Naive thymus-derived CD8-positive, alpha-beta T cell (primary cell): Measurements from ENCODE around the gene KHDC4. TPM values are rescaled to one million over a fixed set of nuclear protein-coding genes. Genes with fewer than 3 reads are reported as not detected.

Experiments
- ATAC-seq, 2 donors: fragments of 150-1000 bp; cut with Tn5 transposase in 1 of 2; sonication (Bioruptor Pico), chemical (Tn5 transposase) in 1 of 2; 1 replicate in 1 of 2; 2 replicates in 1 of 2; pipeline ENCODE4 v1.10.0; 2021; ENCODE audit warnings: mild to moderate bottlenecking in 2 of 2, moderate library complexity in 2 of 2
- POLR2A ChIA-PET: fragments of 350-600 bp; sonication (Branson Sonifier 250); formaldehyde crosslinking; loops from one replicate; lab custom pipeline; 2021; ENCODE audit warnings: antibody characterized with exemption; lab: Charles Lee
- DNase-seq, 10 donors: peaks; one replicate each; pipeline versions ENCODE4 v3.0.0 to v3.0.0-alpha.2; 2020 to 2022
- H3K27ac Mint-ChIP-seq, 10 donors: one replicate each; pipeline ENCODE4 v1.8.0; 2020 to 2022; ENCODE audit warnings: mild to moderate bottlenecking in 10 of 10, mixed read lengths in 10 of 10, moderate library complexity in 4 of 10, inconsistent platforms in 1 of 10
- H3K27me3 Mint-ChIP-seq, 5 donors: one replicate each; pipeline ENCODE4 v1.8.0; 2021 to 2022; ENCODE audit warnings: mixed read lengths in 5 of 5
- H3K36me3 Mint-ChIP-seq, 3 donors: one replicate each; pipeline ENCODE4 v1.8.0; 2020 to 2022; ENCODE audit warnings: mixed read lengths in 3 of 3, mild to moderate bottlenecking in 2 of 3, inconsistent platforms in 1 of 3
- H3K4me1 Mint-ChIP-seq, 4 donors: one replicate each; pipeline ENCODE4 v1.8.0; 2021 to 2022; ENCODE audit warnings: mixed read lengths in 4 of 4
- H3K4me3 Mint-ChIP-seq, 10 donors: one replicate each; pipeline ENCODE4 v1.8.0; 2020 to 2022; ENCODE audit warnings: mild to moderate bottlenecking in 10 of 10, mixed read lengths in 10 of 10, moderate library complexity in 6 of 10, inconsistent platforms in 1 of 10
- H3K9me3 Mint-ChIP-seq, 9 donors: one replicate each; pipeline ENCODE4 v1.8.0; 2020 to 2022; ENCODE audit warnings: mixed read lengths in 9 of 9, mild to moderate bottlenecking in 3 of 9, inconsistent platforms in 1 of 9, moderate library complexity in 1 of 9
- polyA plus RNA-seq, 3 donors: library from polyadenylated mRNA; unstranded; fragments of 300-500 nt; fragmentation: Illumina TruSeq; gene quantifications; one replicate each; pipeline ENCODE4 v1.2.3, GENCODE V29; 2021
- total RNA-seq, 8 experiments: library from RNA in 2 of 8; stranded (reverse) in 2 of 8; gene quantifications; one replicate each; pipeline ENCODE4 v1.2.3 and lab custom pipeline; 2021 to 2026

Gene KHDC4
- total and polyA plus RNA-seq, 5 experiments from 2014 or later, result 5.0 to 110 (median 7.2) TPM

GRCh38 chr1:155976913-155977689, 42.9 kb upstream of the KHDC4 start:
- H3K4me3 Mint-ChIP-seq, result peak overlapping the region; percentile 89 to 100 (median 96)
- no peaks in the 10 kb centered on the region for H3K27me3 Mint-ChIP-seq
- peaks cover 63 to 78% (median 71%) of the 10 kb centered on the region in 4 donors for H3K4me1 Mint-ChIP-seq
- POLR2A ChIA-PET, result interaction anchor here (0.5 to 31.8 kb wide), 16 partner anchors 1 to 734 kb away, joined by 3 to 612 read pairs (median 4); partner anchors contain the start of genes ARHGEF2, CLK2, KHDC4 and LAMTOR2
- peaks cover 0 to 17% (median 5%) of the 10 kb centered on the region in 3 donors for H3K36me3 Mint-ChIP-seq
- peak; percentile 5 to 7 for ATAC-seq
- peak in 1 of 10 donors; percentile 24 for DNase-seq
- peak overlapping the region; percentile 85 to 97 (median 94) for H3K27ac Mint-ChIP-seq
- no peaks in the 10 kb centered on the region for H3K9me3 Mint-ChIP-seq

GRCh38 chr1:155976062-155976912, 42.1 kb upstream of the KHDC4 start:
- peaks cover 63 to 78% (median 69%) of the 10 kb centered on the region in 4 donors for H3K4me1 Mint-ChIP-seq
- H3K4me3 Mint-ChIP-seq, result peak overlapping the region; percentile 89 to 100 (median 96)
- peaks cover 0 to 19% (median 5%) of the 10 kb centered on the region in 3 donors for H3K36me3 Mint-ChIP-seq
- POLR2A ChIA-PET, result interaction anchor here (0.6 to 31.8 kb wide), 11 partner anchors 1 to 703 kb away, joined by 3 to 612 read pairs (median 4); partner anchors contain the start of genes ARHGEF2, CLK2, KHDC4 and LAMTOR2
- ATAC-seq (peak; percentile 42 to 48), DNase-seq (peak; percentile 65 to 92 (median 78))
- H3K27ac Mint-ChIP-seq, result peak overlapping the region; percentile 85 to 97 (median 94)
- H3K9me3 Mint-ChIP-seq, result no peaks in the 10 kb centered on the region
- H3K27me3 Mint-ChIP-seq, result no peaks in the 10 kb centered on the region

GRCh38 chr1:155975375-155976061, 41.3 kb upstream of the KHDC4 start:
- Mint-ChIP-seq H3K9me3 (no peaks in the 10 kb centered on the region), H3K4me1 (peaks cover 64 to 78% (median 69%) of the 10 kb centered on the region in 4 donors), H3K27ac (peak overlapping the region; percentile 85 to 97 (median 94)), H3K36me3 (peaks cover 0 to 26% (median 5%) of the 10 kb centered on the region in 3 donors), H3K4me3 (peak overlapping the region; percentile 89 to 100 (median 96)), H3K27me3 (no peaks in the 10 kb centered on the region)
- ATAC-seq, result peak in 1 of 2 donors; percentile 1
- POLR2A ChIA-PET, result interaction anchor here (1.0 to 31.8 kb wide), 6 partner anchors 2 to 702 kb away, joined by 3 to 612 read pairs (median 78); partner anchors contain the start of genes ARHGEF2, CLK2, KHDC4 and RXFP4
- peak in 1 of 10 donors; percentile 28 for DNase-seq

GRCh38 chr1:155974208-155975115, 40.2 kb upstream of the KHDC4 start:
- DNase-seq (no peak), ATAC-seq (no peak)
- H3K9me3 Mint-ChIP-seq, result no peaks in the 10 kb centered on the region
- POLR2A ChIA-PET, result interaction anchor here (0.9 to 31.8 kb wide), 5 partner anchors 3 to 41 kb away, joined by 4 to 612 read pairs (median 83); partner anchors contain the start of genes ARHGEF2, KHDC4 and RXFP4
- no peaks in the 10 kb centered on the region for H3K27me3 Mint-ChIP-seq
- peaks cover 67 to 78% (median 69%) of the 10 kb centered on the region in 4 donors for H3K4me1 Mint-ChIP-seq
- peaks cover 0 to 36% (median 5%) of the 10 kb centered on the region in 3 donors for H3K36me3 Mint-ChIP-seq
- peak overlapping the region; percentile 89 to 100 (median 96) for H3K4me3 Mint-ChIP-seq
- peak overlapping the region; percentile 85 to 97 (median 95) for H3K27ac Mint-ChIP-seq

- Mint-ChIP-seq H3K4me1 (peaks cover 68 to 78% (median 72%) of the 10 kb centered on the region in 4 donors), H3K27me3 (no peaks in the 10 kb centered on the region), H3K9me3 (no peaks in the 10 kb centered on the region), H3K4me3 (peak overlapping the region in 9 of 10 donors; percentile 42 to 100 (median 96)), H3K36me3 (peaks cover 0 to 44% (median 5%) of the 10 kb centered on the region in 3 donors), H3K27ac (peak overlapping the region; percentile 90 to 97 (median 94))
- POLR2A ChIA-PET, result interaction anchor here (0.9 to 31.8 kb wide), 5 partner anchors 4 to 40 kb away, joined by 4 to 612 read pairs (median 83); partner anchors contain the start of genes ARHGEF2, KHDC4 and RXFP4
- no peak for ATAC-seq
- DNase-seq, result no peak
Measured at GRCh38 chr1:155973723-155974122, 39.5 kb upstream of the KHDC4 start.

GRCh38 chr1:155971910-155972809, 37.9 kb upstream of the KHDC4 start:
- POLR2A ChIA-PET, result interaction anchor here (1.1 to 31.8 kb wide), 3 partner anchors 6 to 26 kb away, joined by 3 to 612 read pairs (median 612); partner anchors contain the start of gene ARHGEF2
- H3K9me3 Mint-ChIP-seq, result no peaks in the 10 kb centered on the region
- peaks cover under 1 to 55% (median 2%) of the 10 kb centered on the region in 3 donors for H3K36me3 Mint-ChIP-seq
- H3K27ac Mint-ChIP-seq, result peak overlapping the region; percentile 88 to 97 (median 93)
- no peaks in the 10 kb centered on the region for H3K27me3 Mint-ChIP-seq
- no peak for DNase-seq
- ATAC-seq, result no peak
- H3K4me3 Mint-ChIP-seq, result peak overlapping the region; percentile 59 to 94 (median 82)
- peaks cover 77 to 94% (median 88%) of the 10 kb centered on the region in 4 donors for H3K4me1 Mint-ChIP-seq

GRCh38 chr1:155970531-155971167, 36.4 kb upstream of the KHDC4 start:
- POLR2A ChIA-PET, result interaction anchor here (1.1 to 31.8 kb wide), 4 partner anchors 7 to 30 kb away, joined by 3 to 612 read pairs (median 309); partner anchors contain the start of gene ARHGEF2
- peak in 1 of 2 donors; percentile 34 for ATAC-seq
- peak overlapping the region; percentile 88 to 97 (median 94) for H3K27ac Mint-ChIP-seq
- peaks cover 0 to 69% (median 2%) of the 10 kb centered on the region in 3 donors for H3K36me3 Mint-ChIP-seq
- no peaks in the 10 kb centered on the region for H3K27me3 Mint-ChIP-seq
- DNase-seq, result peak in 2 of 10 donors; percentile 45 to 64
- H3K4me1 Mint-ChIP-seq, result peaks cover 77 to 99% (median 96%) of the 10 kb centered on the region in 4 donors
- H3K4me3 Mint-ChIP-seq, result peak overlapping the region; percentile 37 to 89 (median 76)
- no peaks in the 10 kb centered on the region for H3K9me3 Mint-ChIP-seq

GRCh38 chr1:155969377-155969791, 35.2 kb upstream of the KHDC4 start:
- Mint-ChIP-seq H3K27ac (peak overlapping the region; percentile 89 to 97 (median 94)), H3K4me3 (peak overlapping the region; percentile 52 to 89 (median 77)), H3K4me1 (peaks cover 67 to 90% (median 87%) of the 10 kb centered on the region in 4 donors), H3K27me3 (no peaks in the 10 kb centered on the region), H3K36me3 (peaks cover 0 to 81% (median 2%) of the 10 kb centered on the region in 3 donors), H3K9me3 (no peaks in the 10 kb centered on the region)
- ATAC-seq, result peak; percentile 25 to 50
- POLR2A ChIA-PET, result interaction anchor here (1.6 to 31.8 kb wide), 4 partner anchors 7 to 35 kb away, joined by 6 to 612 read pairs (median 314); partner anchors contain the start of genes ARHGEF2 and KHDC4
- peak in 2 of 10 donors; percentile 14 to 59 for DNase-seq

GRCh38 chr1:155968670-155969069, 34.5 kb upstream of the KHDC4 start:
- Mint-ChIP-seq H3K27ac (peak overlapping the region; percentile 89 to 97 (median 93)), H3K9me3 (no peaks in the 10 kb centered on the region), H3K4me1 (peaks cover 64 to 86% (median 84%) of the 10 kb centered on the region in 4 donors), H3K4me3 (peak overlapping the region; percentile 73 to 89 (median 83)), H3K36me3 (peaks cover 0 to 85% (median 2%) of the 10 kb centered on the region in 3 donors), H3K27me3 (no peaks in the 10 kb centered on the region)
- ATAC-seq (no peak), DNase-seq (peak in 1 of 10 donors; percentile 40)
- POLR2A ChIA-PET, result interaction anchor here (0.6 to 31.8 kb wide), 6 partner anchors 6 to 718 kb away, joined by 3 to 612 read pairs (median 12); partner anchors contain the start of genes ARHGEF2 and KHDC4
